ENCODE results near the gene RIMOC1.

GRCh38 chr5:41871852-41872251 is 32.3 kb upstream of the RIMOC1 start:
- TF ChIP-seq EZH2 (IDR thresholded peaks at IDR 0.05; ENCODE audit: borderline replicate concordance, low read depth, low read length, poor library complexity, severe bottlenecking) (no peak), CTCF (conservative IDR thresholded peaks at IDR 0.05; ENCODE audit: low read depth, low read length) (no peak)

Data from A673 (cell line).